HG03354 (cell line): Measurements from ENCODE around the gene CDH16.

ENCODE experiments used
- ATAC-seq: cut with Tn5 transposase; IDR thresholded peaks from one replicate; pipeline ENCODE4 v1.9.1; 2021; ENCODE audit warnings: mild to moderate bottlenecking; ENCODE audit not compliant: unreplicated experiment, poor library complexity, severe bottlenecking

CDH16 gene

DNA sequence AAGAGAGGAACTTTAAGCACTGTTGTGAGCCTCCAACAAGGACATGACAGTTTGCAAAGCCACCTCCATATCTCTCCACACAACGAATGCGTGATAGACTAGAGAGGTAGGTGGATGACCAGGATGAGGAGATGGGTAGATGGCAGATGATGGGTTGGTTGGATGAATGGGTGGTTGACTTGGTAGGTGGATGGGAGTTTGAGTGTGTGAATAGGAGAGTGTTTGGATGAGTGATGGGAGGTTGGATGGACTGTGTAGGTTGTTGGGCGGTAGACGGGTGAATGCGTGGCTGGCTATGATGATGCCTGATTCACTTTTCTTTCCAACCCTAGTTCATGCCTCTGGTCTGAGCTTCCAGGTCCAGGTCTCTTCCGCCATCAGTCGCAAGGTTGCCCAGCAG is 4.1 kb downstream of the CDH16 start:
- no peak for ATAC-seq

DNA sequence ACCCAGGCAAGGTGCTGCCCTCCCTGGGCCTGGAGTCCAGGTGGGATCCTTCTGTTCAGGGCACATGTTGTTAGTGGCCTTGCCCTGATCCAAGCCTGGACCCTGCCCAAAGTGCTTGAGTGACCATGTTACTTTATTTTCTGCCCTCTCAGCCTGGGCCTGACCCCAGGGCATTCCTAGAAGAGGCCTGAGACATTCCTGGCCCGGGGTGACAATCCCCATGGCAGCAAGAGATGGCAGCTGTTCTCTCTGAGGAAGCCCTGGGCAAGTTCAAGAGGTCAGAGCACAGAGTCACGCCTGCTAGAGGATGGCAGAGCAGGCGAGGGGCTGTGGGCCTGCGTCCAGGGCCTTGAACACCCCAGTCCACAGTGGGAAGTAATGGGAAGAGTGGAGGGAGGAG is 5.0 kb downstream of the CDH16 start:
- no peak for ATAC-seq

DNA sequence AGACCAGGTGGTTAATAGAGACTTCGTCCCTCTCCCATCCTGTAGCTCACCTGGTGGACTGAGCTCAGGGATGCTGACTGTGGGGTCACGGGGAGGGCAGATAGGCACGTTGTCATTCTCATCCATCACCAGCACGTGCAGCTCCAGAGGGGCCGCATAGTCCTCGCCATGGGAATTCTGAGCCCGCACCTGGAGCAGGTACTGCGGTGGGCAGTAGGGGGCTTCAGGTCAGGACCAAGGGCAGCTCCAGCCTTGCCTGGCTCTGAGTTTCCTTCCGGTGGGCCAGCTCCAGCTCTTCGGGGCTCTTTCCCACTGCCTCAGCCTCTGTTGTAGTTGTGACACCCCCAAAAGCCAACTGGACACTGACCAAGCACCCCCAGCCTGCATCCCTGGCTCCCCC is 5.6 kb downstream of the CDH16 start:
- ATAC-seq = no peak

DNA sequence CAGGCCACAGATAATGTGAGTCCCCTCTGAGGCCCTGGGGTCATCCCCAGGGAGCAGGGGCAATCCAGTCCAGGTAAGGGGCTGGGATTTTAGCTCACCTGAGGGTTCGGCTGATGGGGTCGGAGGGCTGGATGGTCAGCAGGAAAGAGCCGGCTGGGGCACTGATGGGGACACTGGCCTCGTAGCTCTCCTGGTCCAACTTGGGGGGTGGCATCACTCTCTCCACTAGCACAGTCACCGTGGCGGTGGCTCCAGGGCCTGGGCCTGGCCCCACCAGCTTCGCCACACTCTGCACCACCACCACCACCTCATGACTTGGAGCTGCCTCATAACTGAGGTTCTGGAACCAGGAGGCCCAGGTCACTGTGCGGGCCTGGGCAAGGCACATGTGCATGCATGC is 6.9 kb downstream of the CDH16 start:
- no peak for ATAC-seq

DNA sequence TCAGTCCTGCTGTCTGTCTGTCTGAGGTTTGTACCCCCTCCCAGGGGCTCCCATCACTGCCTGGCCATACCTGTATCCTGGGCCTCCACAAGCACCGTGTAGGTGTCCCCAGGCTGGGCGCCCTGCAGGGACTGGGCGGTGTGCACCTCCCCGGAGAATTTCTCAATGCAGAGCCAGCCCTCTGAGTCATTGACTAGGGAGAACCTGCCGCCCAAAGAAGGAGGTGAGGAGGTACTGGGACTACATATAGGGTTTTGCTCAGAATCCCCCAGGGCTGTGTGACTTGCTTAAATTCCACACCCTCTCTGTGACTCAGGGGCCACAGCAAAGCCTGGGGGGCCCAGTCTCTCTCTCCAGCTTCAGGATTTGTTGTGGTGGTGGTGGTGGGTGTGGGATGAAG is 7.6 kb downstream of the CDH16 start:
- ATAC-seq = no peak

DNA sequence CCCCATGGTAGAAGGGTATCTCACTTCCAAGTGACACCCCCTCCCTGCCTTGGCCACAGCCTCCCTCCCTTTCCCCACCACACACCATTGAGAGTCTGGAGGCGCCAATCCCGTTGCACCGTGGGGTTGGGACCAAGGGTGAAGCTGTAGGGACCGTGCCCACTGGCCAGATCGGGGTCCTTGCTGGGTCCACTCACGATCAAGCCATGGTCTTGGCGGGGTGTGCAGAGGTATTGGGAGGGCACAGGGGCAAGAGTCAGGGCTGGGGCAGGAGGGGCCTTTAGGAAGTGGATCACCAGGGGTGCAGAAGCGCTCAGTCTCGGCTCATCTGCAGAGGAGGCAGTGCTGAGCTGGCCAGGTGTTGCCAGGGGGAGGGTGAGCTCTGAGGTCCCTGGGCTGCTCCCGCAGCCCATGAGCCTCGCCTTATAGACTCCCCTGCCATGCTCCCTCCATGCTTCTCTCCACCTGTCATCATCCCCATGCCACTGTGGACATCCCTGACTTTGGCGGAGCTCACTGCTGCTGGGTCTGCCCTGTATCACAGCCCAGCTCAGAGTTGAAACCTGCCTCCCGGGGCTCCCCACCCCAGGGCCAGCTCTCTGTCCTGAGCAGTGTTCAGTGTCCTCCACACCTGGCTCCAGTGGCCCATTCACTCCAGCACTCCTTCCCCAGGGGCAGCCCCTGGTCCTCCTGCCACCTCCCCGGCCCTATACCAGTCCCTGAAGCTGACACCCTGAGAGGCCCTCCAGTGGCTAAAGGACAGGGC is 8.3 kb downstream of the CDH16 start:
- no peak for ATAC-seq

DNA sequence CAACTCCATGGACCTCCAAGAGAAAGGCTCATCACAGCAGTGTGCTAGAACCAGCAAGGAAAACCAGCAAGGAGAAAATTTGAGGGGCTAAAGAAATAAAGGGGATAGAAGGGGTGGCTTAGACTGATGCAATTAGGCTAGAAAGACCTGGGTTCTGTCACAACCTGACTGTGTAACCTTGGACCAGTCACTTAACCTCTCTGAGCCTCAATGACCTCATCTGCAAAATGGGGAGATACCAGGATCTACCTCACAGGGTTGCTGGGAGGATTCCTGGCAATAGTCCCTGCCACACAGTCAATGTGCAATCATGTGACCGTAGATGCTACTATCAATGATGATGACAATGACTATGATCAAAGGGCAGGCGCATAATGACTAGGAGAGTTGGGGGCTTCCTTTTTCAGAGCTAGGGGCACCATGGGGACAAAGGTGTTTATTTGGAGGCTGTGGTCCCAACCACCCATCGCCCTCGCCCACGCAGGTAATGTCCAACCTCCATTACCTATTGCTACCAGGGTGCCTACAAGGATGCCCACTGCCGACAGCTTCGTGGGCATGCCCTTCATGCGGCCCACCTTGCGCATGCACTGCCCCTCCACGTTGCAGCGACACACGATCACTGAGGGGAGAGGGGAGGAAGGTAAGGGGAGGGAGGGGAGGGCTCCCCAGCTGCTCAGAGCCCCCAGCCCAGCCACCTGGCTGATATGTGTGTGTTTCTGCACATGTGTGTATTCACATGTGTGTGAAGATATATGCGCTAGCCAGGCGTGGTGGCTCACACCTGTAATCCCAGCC is 9.7 kb downstream of the CDH16 start:
- no peak for ATAC-seq

DNA sequence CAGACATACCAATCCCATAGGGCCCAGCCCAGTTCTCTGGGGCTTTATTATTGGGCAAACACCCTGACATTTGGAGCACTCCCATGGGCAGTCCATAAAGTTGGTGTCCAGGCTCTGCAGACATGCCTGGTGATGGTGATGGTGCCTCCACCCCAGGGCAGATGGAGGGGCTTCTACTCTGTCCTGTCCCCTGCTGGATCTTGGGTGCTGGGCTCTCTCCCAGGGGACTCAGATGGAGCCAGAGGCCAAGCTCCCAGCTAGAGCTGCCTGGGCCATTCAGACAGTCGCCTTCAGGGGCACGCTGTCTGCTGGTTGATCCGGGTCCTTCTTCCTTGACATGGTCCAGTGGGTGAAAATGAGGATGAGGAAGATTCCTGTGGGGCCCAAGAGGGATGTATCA is 10.6 kb downstream of the CDH16 start:
- ATAC-seq = no peak

DNA sequence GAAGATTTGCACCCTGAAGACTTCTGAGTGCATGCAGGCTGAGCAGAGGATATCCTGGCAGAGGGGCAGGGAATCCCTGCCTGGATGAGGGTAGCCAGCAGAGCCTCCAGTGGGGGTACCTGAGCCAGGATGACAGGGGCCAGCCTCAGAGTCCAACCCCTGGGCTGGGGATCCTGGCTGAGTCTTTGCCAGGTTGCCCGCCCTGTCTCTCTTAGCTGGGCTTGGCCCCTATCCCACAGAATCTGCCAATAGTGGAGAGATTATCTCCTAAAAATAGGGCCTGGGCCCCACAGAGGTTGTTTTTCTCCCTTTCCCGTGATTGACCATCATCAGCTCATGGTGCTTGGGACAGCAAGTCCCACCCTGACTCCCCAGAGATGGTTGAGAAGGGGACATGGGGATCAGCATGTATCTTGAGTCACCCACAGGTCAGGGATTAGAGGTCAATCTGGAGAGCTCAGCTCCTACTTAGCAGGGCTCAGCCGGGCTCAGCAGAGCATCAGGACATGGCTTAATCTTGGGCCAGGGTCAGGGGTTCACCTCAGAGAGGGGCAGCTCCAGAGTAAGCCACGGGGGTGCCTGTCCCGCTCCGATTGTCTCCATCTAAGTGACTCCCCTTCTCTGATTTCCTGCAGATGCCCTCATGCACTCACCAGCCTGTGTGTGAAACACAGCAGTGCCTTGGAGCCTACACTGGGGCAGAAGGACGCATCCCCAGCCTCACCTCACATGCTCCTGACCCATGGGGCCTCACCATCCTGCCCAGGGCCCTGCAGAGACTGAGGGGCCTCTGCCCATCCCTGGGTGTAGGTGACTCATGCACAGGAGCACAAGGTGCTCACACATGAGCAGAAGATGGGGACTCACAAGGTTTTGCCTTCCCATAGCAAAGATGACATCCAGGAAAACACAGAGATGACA is 11.5 kb downstream of the CDH16 start:
- no peak for ATAC-seq

DNA sequence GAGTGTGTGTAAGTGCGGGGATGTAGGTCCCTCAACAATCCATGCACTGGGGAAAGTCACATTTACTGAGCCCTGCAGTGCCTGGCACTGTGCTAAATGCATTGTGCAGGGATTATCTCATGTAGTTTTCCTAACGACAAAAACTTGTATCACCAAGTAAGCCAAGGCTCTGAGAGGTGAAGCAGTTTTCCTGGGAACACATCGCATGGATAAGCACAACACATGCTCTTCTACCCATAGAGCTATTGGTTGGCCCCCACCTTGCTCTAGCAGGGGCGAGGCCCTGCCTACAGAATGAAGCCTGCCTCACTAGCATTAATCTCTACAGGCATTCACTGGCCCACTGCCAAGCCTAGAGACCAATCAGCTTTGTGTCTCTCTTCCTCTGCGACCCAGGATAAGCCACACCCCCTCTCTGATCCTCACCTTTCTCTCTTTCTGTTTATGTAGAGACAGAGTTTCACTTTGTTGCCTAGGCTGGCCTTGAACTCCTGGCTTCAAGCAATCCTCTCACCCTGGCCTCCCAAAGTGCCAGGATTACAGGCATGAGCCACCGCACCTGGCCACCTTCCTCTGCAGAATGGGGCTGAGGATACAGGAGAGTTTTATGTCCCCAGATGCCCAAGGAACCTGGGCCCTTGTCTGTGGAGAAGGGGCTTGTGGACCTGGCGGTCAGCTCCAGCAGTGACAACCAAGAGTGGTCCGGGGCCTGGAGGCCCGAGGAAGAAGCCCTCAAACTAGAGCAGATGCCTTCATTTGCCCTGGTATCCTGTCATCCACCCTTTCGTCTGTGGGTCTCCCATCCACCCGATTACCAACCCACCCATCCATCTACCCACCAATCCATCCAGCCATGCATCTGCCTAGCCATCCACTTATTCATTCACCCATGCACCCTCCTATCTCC is 12.8 kb downstream of the CDH16 start:
- ATAC-seq = no peak

DNA sequence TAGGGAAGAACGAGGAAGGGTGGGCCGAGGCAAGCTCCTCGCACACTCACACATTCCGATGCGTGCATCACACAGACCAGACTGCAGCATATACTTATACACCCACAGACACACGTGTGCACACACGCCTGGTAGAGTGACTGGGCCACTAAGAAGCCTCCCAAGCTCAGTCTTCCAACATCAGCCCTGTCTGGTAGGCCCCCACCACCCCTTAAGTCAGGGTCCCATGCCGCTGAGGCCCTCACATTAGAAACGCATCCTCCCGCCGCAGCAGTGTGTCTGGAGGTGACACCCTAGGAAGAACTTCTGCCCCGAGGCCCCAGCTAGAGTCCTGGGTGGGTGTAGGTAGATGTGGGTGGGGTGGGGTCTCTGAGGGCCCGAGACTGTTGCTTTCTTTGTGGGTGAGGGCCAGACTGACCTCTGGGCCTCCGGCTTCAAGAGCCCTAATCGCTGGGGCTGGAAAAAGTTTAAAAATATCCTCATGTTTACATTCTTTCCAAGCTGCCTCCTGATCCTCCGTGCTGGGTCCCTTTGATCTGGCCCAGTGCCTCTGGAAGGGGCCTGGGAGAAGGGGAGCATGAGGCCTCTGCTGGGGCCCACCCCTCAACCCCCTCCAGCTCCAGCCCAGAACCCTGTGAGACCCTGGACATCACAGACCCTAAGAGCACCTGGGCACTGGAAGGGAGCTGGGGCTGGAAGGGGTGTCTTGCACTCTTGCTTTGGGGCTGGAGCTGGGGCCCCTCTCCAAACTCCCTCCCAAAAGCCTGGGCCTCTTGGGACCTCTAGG is 13.6 kb downstream of the CDH16 start:
- no peak for ATAC-seq

DNA sequence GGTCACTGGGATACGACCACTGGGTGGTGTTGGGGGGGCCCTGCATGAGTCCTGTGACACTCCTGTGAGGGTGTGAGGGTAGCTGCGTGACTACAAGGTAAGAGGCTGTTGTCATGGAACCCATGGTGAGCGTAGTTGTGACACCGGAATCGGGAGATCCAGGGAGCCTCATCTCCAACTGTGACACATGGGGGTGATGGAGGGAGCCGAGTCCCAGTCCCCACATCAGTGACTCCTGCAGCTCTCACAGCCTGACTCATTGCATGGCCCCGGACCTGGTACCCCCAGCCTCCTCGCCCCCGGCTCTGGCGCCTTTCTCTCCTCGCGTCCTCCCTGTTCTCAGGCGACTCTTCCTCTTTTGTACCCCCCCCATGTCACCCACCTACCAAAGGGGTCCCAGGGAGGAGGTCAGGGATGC is 14.2 kb downstream of the CDH16 start:
- no peak for ATAC-seq

DNA sequence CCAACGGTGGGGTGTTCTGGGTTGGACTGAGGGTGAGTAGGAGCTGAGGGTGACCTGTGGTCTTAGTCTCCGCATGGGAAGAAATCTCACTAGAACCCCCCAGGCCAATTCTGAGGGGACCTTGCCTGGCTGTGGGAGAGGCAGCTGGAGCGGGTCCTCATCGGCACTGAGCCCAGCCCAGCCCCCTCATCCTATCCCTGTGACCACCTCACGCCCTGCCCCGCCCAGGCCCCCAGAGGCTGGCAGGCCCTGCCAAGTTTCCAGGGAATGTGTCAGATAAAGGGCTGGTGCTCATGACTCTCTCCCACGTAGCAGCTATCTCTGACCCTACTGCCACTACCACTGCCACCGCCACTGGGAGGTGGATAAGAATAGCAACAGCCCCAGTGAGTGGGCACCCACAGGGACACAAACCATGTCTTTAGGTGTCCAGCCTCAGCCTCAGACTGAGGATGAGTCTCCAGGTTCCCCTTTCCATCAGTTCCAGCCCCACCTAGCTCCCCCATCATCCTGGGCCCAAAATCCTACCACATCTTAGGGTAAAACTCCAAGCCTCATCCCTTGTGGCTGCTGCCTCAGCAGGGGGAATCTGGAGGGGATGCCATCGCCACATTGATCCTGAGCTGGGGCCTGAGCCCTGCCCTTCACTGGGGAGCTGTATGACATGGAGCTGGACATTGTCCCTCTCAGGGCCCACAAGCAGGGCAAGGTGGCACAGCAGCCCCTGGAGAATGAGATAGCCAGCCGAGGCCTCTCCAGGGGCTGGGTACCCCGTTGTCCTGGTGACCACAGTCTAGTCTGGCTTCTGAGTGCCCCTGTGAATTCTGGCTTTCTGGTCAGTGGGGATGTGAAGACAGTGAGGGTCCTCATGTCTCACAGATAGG is 14.9 kb downstream of the CDH16 start:
- no peak for ATAC-seq

DNA sequence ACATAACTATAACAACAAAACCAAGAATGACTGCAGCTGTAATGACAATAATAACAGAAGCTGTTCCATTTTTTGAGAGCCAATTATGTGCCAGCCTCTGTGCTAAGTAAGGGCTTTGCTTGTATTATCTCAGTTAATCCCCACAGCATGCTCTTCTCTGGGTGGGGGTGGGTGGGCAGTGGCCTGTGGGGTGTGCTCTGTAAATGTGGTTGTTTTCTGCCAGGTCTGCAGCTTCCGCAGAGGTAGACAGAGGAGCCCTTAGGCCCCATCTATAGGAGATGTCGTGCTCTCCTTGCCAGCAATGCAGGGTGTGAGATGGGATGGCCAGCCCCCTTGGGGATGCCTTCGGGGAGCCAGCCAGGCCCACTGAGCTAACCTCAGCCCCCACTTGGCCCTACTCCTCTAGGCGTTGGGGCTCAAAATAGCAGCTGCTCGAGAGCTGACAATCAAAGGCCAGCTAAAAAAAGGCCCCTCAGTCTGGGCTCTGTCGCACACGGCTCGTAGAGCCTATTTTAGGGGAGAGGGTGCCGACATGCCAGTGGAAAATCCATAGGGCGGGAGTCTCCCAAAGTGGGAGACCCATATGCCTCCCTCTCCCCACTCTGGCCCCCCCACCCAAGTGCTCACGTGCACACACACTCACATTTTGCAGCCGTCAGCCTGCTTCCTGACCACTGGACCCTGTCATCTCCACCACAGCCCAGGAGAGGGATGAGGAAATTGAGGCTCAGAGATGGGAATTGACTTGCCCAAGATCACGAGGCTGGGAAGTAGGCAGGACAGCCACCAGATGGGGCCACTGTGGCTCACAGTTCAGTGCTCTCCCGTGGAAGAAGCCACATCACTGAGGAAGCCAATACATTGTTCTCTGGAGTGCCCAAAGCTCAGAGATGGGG is 15.8 kb downstream of the CDH16 start:
- ATAC-seq = no peak

DNA sequence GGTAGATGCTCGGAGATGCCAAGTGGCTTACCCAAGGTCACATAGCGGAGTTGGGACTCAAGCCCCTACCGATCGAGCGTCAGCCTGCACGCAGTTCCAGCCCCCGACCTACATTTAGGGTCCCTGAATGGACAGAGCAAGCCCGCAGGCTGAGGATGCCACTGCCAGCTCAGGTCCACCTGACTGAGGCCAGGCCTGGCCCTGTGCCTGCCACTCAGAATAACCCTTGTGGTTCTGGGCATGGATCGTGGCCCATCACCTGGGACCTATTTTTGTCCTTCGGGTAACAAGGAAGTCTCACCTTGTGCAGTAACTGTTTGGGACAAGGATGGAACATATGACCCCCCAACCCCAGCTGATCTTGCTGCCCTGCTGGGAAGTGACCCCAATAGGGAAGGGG is 17.1 kb downstream of the CDH16 start:
- ATAC-seq = no peak

DNA sequence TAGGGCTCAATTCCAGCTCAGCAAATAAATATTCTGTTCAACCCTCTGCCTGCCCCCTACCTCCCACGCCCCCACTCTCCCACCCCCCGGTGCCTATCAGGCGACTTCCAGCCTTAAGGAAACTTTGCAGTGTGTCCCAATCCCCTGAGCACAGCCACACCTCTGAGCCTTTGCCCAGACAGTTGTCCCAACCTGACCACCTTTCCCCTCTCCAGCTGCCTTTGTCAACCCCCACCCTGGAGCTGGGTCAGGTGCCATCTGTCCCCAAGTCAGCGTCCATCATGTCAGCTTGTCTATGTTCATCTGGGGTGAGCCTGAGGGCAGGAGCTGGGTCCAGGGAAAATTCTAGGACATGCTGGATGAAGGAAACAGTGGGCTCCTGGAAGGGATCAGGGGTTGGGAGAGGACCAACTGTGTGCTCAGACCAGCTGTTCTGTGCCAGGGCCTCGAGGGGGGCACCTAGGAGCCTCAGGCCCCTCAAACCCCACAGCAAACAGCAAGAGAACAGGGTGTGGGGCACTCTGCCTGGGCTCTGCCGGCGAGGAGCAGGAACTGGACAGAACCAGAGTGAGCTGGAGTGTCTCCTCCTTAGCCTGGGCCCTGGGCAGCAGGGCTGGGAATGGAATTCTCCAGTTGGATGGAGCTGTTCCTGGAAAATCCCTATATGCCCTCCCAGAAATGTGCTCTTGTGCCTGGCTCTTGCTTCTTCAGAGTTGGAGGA is 17.8 kb downstream of the CDH16 start:
- ATAC-seq = no peak
